Testis (tissue), 2 donors: Measurements from ENCODE around the gene FAM174C.

Experiments used
- CTCF ChIP-seq, 3 experiments: fragments of 450-650 bp in 2 of 3; fragments of 200-600 bp in 1 of 3; sonication (generic) in 1 of 3; IDR thresholded peaks; one replicate each; pipeline ENCODE4 v1.5.1; 2016 to 2019; ENCODE audit warnings: antibody characterized with exemption in 3 of 3, mild to moderate bottlenecking in 2 of 3, moderate library complexity in 1 of 3
- POLR2A ChIP-seq: fragments of 450-650 bp; IDR thresholded peaks from one replicate; pipeline ENCODE4 v1.6.1; 2017; ENCODE audit warnings: antibody characterized with exemption, mild to moderate bottlenecking, moderate library complexity

- TF ChIP-seq CTCF (IDR thresholded peaks at IDR 0.05) (no peak), POLR2A (no peak)
These were observed 5.0 kb upstream of the FAM174C start for GRCh38 chr19:1270213-1270853.
